ENCODE data around the gene UGT1A9. TPM values are rescaled to one million over a fixed set of nuclear protein-coding genes. Genes with fewer than 3 reads are reported as not detected.
"Not testable (repeated sequence)": the region's sequence is repeated elsewhere in the genome, so short reads cannot be mapped to it uniquely, and the experiment has no call there.

Gene UGT1A9
- total RNA-seq, result 1 to 10 TPM in 1 of 8 experiments, under 1 TPM in 3, not detected in 4; 0.19 to 2.3 (median 0.45) TPM

- Histone ChIP-seq H3K4me3 (no peak within 1 kb of the TSS), H3K4me1 (replicated peaks in 1 of 2) (no peaks in the 10 kb centered on the region), H3K27ac (no peak within 1 kb of the TSS)
- in situ Hi-C loops (cut with MboI; ENCODE audit: low pct_unique_long_range_greater_than_20kb in 2 of 9, low sequenced_read_pairs in 9 of 9, unreplicated experiment in 9 of 9), result no loop called here
- WGBS, 10 experiments, result 29 to 84% (median 75%) methylated on average over 1 to 4 of the region's 5 CpGs; no CpG with 5 or more reads in 3 of the 10 experiments
- ATAC-seq (replicated peaks in 6 of 8), result no peak
Observed at GRCh38 chr2:233671290-233672161, at the start of gene UGT1A9. Gene UGT1A9 (plus strand): TSS chr2:233671898. CDS start chr2:233671935, 37 bp downstream.

GRCh38 chr2:233627331-233628025, 44.2 kb upstream of the UGT1A9 start:
- no peak for ATAC-seq (replicated peaks in 6 of 8)
- in situ Hi-C loops (cut with MboI; ENCODE audit: low pct_unique_long_range_greater_than_20kb in 2 of 9, low sequenced_read_pairs in 9 of 9, unreplicated experiment in 9 of 9), result no loop called here
- Histone ChIP-seq H3K4me1 (replicated peaks in 1 of 2) (no peaks in the 10 kb centered on the region), H3K27ac (no peak overlapping the region), H3K4me3 (no peak overlapping the region)
- 0 to 90% (median 60%) methylated on average over 1 to 5 of the region's 5 CpGs; no CpG with 5 or more reads in 1 of the 10 experiments for WGBS, 10 experiments

- ATAC-seq (replicated peaks in 6 of 8); in situ Hi-C loops (cut with MboI; ENCODE audit: low pct_unique_long_range_greater_than_20kb in 2 of 9, low sequenced_read_pairs in 9 of 9, unreplicated experiment in 9 of 9); H3K27ac ChIP-seq; H3K4me3 ChIP-seq; H3K4me1 ChIP-seq (replicated peaks in 1 of 2): not testable (repeated sequence)
- 20 to 88% (median 79%) methylated on average over 1 to 9 of the region's 10 CpGs; no CpG with 5 or more reads in 1 of the 10 experiments for WGBS, 10 experiments
Observed at GRCh38 chr2:233636306-233636705, 35.4 kb upstream of the UGT1A9 start, which contains the start of gene UGT1A10. Gene UGT1A10 (plus strand): TSS chr2:233636448. CDS start chr2:233636523, 75 bp downstream.

GRCh38 chr2:233638836-233639235, 32.9 kb upstream of the UGT1A9 start:
- WGBS, 10 experiments, result 0 to 80% (median 44%) methylated on average over 1 to 5 of the region's 5 CpGs; no CpG with 5 or more reads in 4 of the 10 experiments
- in situ Hi-C loops (cut with MboI; ENCODE audit: low pct_unique_long_range_greater_than_20kb in 2 of 9, low sequenced_read_pairs in 9 of 9, unreplicated experiment in 9 of 9), result no loop called here

GRCh38 chr2:233639860-233640259, 31.8 kb upstream of the UGT1A9 start:
- in situ Hi-C loops (cut with MboI; ENCODE audit: low pct_unique_long_range_greater_than_20kb in 2 of 9, low sequenced_read_pairs in 9 of 9, unreplicated experiment in 9 of 9), result no loop called here
- Histone ChIP-seq H3K4me1 (replicated peaks in 1 of 2) (no peaks in the 10 kb centered on the region), H3K4me3 (no peak overlapping the region), H3K27ac (no peak overlapping the region)
- ATAC-seq (replicated peaks in 6 of 8), result no peak

More at GRCh38 chr2:233638836-233639235, 32.9 kb upstream of the UGT1A9 start:
- no peak overlapping the region for H3K27ac ChIP-seq
- no peak overlapping the region for H3K4me3 ChIP-seq
- ATAC-seq (replicated peaks in 6 of 8), result peak in 1 of 8 experiments; percentile 17
- no peaks in the 10 kb centered on the region for H3K4me1 ChIP-seq (replicated peaks in 1 of 2)

GRCh38 chr2:233643128-233643527, 28.6 kb upstream of the UGT1A9 start:
- no peaks in the 10 kb centered on the region for H3K4me1 ChIP-seq (replicated peaks in 1 of 2)
- H3K4me3 ChIP-seq, result no peak overlapping the region
- WGBS, 10 experiments, result 80 to 88% methylated on average over 1 of the region's 1 CpG; no CpG with 5 or more reads in 8 of the 10 experiments
- no peak overlapping the region for H3K27ac ChIP-seq
- in situ Hi-C loops (cut with MboI; ENCODE audit: low pct_unique_long_range_greater_than_20kb in 2 of 9, low sequenced_read_pairs in 9 of 9, unreplicated experiment in 9 of 9), result no loop called here
- peak in 3 of 8 experiments; percentile 41 to 50 (median 45) for ATAC-seq (replicated peaks in 6 of 8)

GRCh38 chr2:233646033-233646432, 25.7 kb upstream of the UGT1A9 start:
- H3K4me1 ChIP-seq (replicated peaks in 1 of 2); ATAC-seq (replicated peaks in 6 of 8); H3K4me3 ChIP-seq; H3K27ac ChIP-seq; in situ Hi-C loops (cut with MboI; ENCODE audit: low pct_unique_long_range_greater_than_20kb in 2 of 9, low sequenced_read_pairs in 9 of 9, unreplicated experiment in 9 of 9): not testable (repeated sequence)
- WGBS, 10 experiments, result 38 to 100% (median 73%) methylated on average over 1 to 2 of the region's 3 CpGs; no CpG with 5 or more reads in 1 of the 10 experiments

- no peak for ATAC-seq (replicated peaks in 6 of 8)
- Histone ChIP-seq H3K4me1 (replicated peaks in 1 of 2) (no peaks in the 10 kb centered on the region), H3K27ac (no peak overlapping the region), H3K4me3 (no peak overlapping the region)
- in situ Hi-C loops (cut with MboI; ENCODE audit: low pct_unique_long_range_greater_than_20kb in 2 of 9, low sequenced_read_pairs in 9 of 9, unreplicated experiment in 9 of 9), result no loop called here
- WGBS, 10 experiments, result 40 to 92% (median 83%) methylated on average over 1 to 4 of the region's 4 CpGs; no CpG with 5 or more reads in 1 of the 10 experiments
Observed at GRCh38 chr2:233650981-233651380, 20.7 kb upstream of the UGT1A9 start.

- H3K4me3 ChIP-seq, result no peak overlapping the region
- no peak for ATAC-seq (replicated peaks in 6 of 8)
- no peaks in the 10 kb centered on the region for H3K4me1 ChIP-seq (replicated peaks in 1 of 2)
- WGBS, 10 experiments, result 88 to 100% (median 100%) methylated on average over 2 of the region's 2 CpGs; no CpG with 5 or more reads in 4 of the 10 experiments
- H3K27ac ChIP-seq, result no peak overlapping the region
- in situ Hi-C loops (cut with MboI; ENCODE audit: low pct_unique_long_range_greater_than_20kb in 2 of 9, low sequenced_read_pairs in 9 of 9, unreplicated experiment in 9 of 9), result no loop called here
Observed at GRCh38 chr2:233651430-233651829, 20.3 kb upstream of the UGT1A9 start.

- WGBS, 10 experiments, result 34 to 100% (median 69%) methylated on average over 1 to 6 of the region's 6 CpGs; no CpG with 5 or more reads in 1 of the 10 experiments
- Histone ChIP-seq H3K27ac (no peak overlapping the region), H3K4me3 (no peak overlapping the region), H3K4me1 (replicated peaks in 1 of 2) (no peaks in the 10 kb centered on the region)
- in situ Hi-C loops (cut with MboI; ENCODE audit: low pct_unique_long_range_greater_than_20kb in 2 of 9, low sequenced_read_pairs in 9 of 9, unreplicated experiment in 9 of 9), result no loop called here
- no peak for ATAC-seq (replicated peaks in 6 of 8)
Observed at GRCh38 chr2:233654501-233654900, 17.2 kb upstream of the UGT1A9 start.

GRCh38 chr2:233655043-233655442, 16.7 kb upstream of the UGT1A9 start:
- no peak for ATAC-seq (replicated peaks in 6 of 8)
- H3K27ac ChIP-seq, result no peak overlapping the region

GRCh38 chr2:233655943-233656342, 15.8 kb upstream of the UGT1A9 start:
- WGBS, 10 experiments, result 80 to 100% methylated on average over 1 of the region's 3 CpGs; no CpG with 5 or more reads in 8 of the 10 experiments
- H3K4me3 ChIP-seq; in situ Hi-C loops (cut with MboI; ENCODE audit: low pct_unique_long_range_greater_than_20kb in 2 of 9, low sequenced_read_pairs in 9 of 9, unreplicated experiment in 9 of 9); H3K4me1 ChIP-seq (replicated peaks in 1 of 2); H3K27ac ChIP-seq: not testable (repeated sequence)
- ATAC-seq (replicated peaks in 6 of 8), result peak in 6 of 8 experiments; percentile 32 to 99 (median 74)

More at GRCh38 chr2:233655043-233655442, 16.7 kb upstream of the UGT1A9 start:
- Histone ChIP-seq H3K4me3 (no peak overlapping the region), H3K4me1 (replicated peaks in 1 of 2) (no peaks in the 10 kb centered on the region)
- in situ Hi-C loops (cut with MboI; ENCODE audit: low pct_unique_long_range_greater_than_20kb in 2 of 9, low sequenced_read_pairs in 9 of 9, unreplicated experiment in 9 of 9), result no loop called here
- 50 to 100% (median 60%) methylated on average over 1 of the region's 1 CpG; no CpG with 5 or more reads in 3 of the 10 experiments for WGBS, 10 experiments

GRCh38 chr2:233656443-233656842, 15.3 kb upstream of the UGT1A9 start:
- Histone ChIP-seq H3K4me1 (replicated peaks in 1 of 2) (no peaks in the 10 kb centered on the region), H3K4me3 (no peak overlapping the region), H3K27ac (no peak overlapping the region)
- WGBS, 10 experiments, result 60 to 86% (median 67%) methylated on average over 2 to 7 of the region's 10 CpGs; no CpG with 5 or more reads in 3 of the 10 experiments
- no peak for ATAC-seq (replicated peaks in 6 of 8)
- in situ Hi-C loops (cut with MboI; ENCODE audit: low pct_unique_long_range_greater_than_20kb in 2 of 9, low sequenced_read_pairs in 9 of 9, unreplicated experiment in 9 of 9), result no loop called here

Data from motor neuron (in vitro differentiated cells).